SIG-M5 treated with dmso at 0.1 percent for 504 hours (cell line): ENCODE data around the gene PEDS1.
"Not testable (repeated sequence)": the region's sequence is repeated elsewhere in the genome, so short reads cannot be mapped to it uniquely, and the experiment has no call there.

ENCODE experiments used
- DNase-seq: peaks from one replicate; lab custom pipeline; 2025; ENCODE audit not compliant: unreplicated experiment; lab: John Stamatoyannopoulos, UW

The PEDS1 gene

DNA sequence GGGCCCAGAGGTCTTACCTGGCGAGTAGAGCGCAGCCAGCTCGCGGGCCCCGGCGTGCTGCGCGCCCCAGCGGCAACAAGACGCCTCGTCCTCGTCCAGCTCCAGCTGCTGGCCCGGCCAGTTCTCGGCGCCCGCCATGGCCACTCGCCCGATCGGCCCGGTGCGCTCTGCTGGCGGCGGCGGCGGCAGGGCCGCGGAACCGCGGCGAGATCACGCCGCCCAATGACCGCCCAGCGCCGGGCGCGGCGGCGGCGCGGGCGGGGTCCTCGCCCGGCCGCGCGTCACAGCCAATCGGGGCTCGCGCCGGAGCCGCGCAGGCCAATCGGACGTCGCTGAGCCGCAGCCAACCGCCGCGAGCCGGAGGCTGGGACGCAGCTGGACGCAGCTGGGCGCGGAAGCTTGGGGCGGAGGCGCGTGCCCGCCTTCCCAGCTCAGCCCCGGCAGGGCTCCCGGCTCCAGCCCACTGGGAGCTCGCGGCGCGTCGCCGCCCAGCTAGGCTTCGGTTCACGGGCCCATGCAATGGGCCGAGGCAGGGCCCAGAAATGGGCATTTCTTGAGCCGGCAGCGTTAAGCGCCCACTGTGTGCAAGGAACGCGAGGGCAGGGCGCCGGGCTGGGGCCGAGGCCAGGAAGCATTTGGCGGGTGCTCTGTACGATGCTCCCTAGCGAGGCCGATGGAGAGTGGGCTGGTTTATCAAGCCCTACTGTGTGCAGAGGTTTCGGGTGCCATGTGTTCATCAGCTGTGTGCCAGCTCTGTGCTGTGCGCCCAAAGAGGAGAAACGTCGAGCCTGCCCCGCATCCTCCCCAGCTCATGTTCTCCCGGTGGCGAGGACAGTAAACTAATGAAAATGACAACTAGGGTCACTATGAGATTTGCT is at the start of gene PEDS1:
Gene PEDS1, minus strand, starts transcription at position 224 of the 878 bp plus-strand sequence. Its CDS starts 86 bp downstream, at position 138.
- peak; percentile 90 for DNase-seq

DNA sequence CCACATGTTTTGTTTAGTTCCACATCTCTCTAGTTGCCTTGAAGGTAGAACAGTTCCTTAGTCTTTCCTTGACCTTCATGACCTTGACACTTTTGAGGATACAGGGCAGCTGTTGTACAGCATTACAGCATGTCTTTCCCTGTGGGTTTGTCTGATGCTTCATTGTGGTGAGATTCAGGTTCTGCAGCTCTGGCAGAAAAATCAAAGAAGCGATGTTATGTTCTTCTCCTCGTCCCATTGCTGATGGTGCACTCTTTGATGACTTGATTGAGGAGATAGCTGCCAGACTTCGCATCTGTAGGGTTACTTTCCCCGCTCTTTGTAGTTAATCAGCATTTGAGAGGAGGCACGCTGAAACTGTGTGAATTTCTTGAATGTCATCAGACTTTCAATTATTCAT is 49.2 kb upstream of the PEDS1 start:
- no peak for DNase-seq

DNA sequence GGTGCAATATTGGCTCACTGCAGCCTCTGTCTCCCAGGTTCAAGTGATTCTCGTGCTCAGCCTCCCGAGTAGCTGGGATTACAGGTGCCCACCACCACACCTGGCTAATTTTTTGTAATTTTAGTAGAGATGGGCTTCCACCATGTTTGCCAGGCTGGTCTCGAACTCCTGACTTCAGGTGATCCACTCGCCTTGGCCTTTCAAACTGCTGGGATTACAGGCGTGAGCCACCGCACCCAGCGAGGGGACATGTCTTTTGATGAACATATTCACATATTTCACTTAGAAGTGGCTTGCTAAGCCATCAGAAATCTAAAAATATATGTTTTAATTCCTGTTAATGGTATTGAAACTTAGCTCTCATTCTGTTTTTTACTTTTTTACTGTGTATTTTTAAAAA is 48.2 kb upstream of the PEDS1 start:
- DNase-seq, result not testable (repeated sequence)

DNA sequence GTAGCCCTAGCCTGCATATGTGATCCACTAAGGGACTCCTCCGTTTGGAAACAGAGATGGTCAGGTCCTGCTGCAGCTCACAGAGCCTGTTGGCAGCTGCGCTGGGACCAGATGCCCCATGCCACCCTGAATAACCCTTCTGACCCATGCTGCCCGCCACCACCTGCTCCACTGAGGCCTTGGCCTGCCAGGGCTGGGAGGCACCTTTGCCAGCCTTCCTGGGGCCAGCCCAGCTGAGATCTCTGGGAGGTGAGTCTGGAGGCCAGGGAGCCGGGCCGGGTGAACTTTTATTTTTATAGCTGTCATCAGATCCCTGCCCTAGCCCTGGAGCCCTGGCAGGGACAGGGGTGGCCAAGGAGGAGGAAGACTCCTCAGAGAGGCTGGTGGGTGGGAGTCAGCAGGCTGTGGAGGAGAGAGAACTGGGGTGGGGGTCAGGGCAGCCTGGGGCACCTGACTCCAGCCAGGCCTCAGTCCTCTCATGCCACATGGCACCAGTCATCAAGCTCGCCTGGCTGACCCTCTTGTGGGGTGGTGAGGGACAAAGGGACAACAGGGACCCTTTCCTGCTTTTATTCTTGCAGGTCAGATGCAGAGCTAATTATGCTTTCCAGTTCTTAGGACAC is 47.1 kb upstream of the PEDS1 start:
- DNase-seq, result no peak

DNA sequence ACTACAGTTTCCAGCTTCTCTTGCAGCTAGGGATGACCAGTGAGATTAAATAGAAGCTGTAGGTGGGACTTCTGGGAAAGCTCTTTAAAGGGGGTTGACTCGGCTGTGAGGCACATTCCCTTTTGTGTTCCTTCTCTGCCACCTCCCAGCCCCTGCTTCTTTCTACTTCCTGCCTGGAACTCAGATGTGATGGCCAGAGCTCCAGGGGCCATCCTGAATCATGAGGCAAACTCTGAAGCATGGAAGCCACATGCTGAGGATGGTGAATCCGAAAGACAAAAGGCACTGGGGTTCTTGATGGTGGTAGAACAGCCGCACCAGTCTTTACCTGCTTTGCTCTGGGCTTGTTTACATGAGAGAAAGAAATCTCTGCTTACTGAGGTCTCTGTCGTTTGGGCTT is 46.2 kb upstream of the PEDS1 start:
- DNase-seq, result no peak

DNA sequence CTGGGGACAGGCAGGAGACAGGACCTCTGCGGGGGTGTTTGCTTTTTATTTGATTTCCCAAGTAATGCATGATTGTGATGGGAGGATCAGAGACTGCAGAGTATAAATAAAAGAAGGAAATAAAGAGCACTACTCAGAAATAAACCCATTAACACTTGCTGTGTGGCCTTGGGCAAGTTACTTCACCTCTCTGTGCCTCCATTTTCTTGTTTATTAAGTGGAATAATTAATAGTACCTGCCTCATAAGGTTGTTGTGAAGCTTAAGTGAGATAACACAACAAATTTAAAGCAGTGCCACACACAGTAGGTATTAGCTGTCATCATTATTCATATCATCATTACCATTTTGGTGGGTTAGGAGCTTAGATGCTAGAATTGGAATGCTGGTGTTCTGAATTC is 45.2 kb upstream of the PEDS1 start:
- DNase-seq, result no peak

DNA sequence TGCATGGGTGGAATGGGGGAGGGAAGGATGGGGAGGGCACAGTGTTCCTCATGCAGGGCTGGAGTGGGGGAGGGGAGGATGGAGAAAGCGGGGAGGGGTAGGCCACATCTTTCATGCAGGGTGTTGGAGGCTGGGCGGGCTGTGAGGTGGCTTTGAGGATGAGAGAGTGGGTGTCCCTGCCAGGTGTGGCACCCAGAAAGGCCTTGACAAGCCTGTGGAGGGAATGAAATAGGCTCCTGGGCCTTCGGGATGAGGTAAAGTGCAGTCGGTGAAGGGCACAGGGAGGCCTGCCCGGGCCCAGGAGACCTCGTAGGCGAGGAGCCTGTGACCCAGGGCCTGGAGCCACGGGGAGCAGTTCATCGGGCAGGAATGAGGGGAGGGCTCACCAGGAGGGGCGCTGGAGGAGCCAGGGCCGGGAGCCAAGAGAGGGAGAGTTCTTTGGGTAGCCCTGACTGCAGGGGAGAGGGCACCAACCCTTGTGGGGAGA is 44.7 kb upstream of the PEDS1 start:
- no peak for DNase-seq

DNA sequence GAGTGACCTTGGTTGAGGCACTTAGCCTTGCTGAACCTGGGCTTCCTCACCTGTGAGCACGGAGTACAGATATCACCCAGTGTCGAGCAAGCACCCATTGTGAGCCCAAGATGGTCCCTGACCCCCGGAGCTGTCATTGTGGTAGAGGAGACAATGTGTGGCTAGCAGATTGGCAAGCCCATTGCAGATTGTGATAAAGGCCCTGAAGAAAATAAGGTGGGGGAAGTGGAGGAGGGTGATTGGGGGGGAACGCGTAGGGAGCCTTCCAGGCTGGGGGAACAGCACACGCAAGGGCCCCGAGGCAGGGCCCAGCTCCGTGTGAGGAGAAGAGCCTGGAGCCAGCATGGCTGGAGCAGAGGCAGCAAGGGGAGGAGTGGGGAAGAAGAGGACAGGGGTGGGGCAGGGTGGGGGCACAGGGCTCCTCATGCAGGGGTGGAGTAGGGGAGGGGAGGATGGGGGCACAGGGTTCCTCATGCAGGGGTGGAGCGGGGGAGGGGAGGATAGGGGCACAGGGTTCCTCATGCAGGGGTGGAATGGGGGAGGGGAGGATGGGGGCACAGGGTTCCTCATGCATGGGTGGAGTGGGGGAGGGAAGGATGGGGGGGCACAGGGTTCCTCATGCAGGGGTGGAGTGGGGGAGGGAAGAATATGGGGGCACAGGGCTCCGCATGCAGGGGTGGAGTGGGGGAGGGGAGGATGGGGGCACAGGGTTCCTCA is 44.1 kb upstream of the PEDS1 start:
- DNase-seq, result no peak

DNA sequence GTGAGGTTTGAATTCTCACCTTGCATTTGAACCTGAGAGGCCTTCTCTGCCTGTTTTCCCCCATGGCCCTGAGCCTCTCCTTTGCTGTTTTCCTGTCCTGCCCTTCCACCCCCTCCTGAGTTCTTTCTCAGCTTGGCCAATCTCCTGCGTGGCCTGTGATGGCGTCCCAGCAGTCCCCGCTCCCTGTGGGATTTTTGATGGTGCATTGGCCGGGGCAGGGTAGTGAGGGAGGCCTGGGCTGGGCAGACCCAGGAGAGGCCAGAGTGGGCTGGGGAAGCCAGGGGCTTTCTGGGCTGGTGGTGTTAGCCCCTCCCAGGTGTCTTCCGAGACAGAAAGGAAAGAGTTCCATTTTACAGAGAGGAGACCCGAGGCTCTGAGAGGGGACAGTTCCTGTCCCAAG is 43.4 kb upstream of the PEDS1 start:
- no peak for DNase-seq

DNA sequence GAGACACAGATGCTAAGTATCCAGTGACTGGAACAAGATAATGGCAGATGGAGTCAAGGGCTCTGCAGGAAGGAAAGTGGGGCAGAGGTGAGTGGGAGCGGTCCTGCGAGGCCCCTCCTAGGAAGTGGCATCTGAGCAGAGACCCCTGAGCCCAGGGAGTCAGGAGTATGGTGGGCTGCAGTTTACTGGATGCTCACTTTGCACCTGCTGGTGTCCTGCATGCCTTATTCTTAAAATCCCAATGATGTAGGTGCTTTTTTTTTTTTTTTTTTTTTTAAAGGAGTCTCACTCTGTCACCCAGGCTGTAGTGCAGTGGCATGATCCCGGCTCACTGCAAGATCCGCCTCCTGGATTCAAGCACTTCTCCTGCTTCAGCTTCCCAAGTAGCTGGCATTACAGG is 42.7 kb upstream of the PEDS1 start:
- DNase-seq, result no peak

DNA sequence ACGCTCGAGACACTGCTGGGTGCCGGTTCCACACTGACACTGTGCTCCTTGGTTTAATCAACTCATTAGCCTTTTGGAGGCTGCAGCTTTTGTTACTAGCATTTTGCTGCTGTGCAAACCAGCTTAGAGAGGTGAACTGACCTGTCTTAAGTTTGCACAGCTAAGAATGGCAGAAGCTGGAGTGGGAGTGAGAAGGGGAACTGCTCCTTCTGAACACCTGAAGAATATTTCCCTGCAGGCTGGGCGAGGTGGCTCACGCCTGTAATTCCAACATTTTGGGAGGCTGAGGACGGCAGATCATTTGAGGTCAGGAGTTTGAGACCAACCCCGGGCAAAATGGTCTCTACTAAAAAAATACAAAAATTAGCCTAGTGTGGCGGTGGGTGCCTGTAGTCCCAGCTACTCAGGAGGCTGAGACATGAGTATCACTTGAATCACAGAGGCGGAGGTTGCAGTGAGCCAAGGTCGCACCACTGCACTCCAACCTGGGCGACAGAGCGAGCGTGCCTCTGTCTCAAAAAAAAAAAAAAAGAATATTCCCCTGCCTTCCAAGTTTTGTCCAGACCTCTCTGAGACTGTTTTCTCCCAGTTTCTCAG is 42.1 kb upstream of the PEDS1 start:
- no peak for DNase-seq

DNA sequence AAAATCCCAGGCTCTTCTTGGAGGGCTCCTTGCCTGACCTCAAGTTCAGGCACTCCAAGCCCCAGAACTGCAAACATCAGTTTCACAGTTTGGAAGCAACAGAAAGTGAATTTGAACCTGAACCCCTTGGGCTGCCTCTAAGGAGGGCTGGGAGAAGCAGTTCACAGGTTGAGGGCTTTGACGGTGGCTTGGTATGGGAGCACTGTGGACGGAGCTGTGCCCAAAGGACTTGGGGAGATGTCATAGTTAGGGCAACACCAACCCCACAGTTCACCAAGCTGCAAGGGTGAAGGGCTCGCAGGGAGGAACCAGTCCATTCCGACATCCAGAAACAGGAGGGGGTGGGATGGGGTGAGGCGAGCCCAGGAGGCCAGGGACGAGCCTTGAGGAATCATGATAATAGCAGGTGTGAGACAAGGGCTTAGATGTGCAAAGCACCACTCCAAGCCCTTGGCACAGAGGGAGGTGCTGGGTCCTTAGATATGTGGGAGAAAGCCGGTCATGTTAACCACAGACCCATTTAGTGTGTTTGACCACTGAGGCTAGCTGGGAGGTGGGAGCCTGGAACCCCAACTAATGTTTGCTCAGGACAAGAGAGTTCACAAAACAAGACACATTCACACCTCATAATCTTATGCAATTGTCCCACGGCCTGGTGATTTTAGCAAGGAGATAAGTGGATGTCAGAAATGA is 41.5 kb upstream of the PEDS1 start:
- DNase-seq, result no peak

DNA sequence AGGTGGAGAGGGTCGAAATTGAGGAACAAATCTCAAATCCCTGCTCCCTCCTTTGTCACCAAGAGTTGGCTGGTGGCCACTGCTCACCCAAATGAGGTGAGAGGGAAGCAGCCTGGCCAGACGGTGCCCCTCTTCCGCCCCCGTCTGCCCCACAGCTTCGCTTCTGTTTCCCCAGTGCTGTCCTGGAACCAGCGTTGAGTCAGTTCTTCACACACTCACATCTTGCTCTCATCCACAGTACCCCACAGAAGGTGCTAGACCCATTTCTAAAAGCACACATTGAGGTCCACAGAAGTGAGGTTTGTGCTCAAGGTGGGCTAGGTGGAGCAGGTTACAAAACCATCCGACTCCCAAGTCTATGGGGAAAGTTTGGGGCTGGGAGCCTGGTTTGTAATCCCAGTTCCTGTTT is 40.9 kb upstream of the PEDS1 start:
- no peak for DNase-seq

DNA sequence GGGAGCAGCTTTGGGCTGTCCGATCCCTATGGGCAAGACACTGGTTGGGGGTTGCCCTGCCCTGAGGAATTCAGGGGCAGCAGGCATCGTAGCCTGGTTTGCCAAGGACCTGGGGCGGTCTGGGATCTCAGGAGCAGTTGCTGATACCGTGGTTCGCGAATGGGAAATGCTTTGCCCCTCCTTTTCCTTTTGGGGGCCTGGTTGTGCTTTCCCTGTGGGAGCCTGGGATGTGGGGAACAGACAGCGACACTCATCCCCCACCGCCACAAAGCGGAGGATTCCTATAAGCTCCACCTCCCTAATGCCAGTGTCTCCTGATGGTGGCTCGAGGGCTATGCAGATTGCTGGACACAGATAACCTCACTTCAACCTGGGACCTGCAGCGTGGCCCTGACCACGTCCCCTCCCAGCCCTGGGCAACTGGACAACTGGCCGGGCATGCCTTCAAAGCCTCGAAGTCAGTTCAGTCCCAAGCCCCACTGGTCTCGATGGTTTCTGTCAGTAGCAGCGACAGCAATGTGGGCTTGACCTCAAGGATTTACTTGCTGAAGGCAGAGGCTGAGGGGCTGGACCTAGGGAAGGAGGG is 40.4 kb upstream of the PEDS1 start:
- no peak for DNase-seq

DNA sequence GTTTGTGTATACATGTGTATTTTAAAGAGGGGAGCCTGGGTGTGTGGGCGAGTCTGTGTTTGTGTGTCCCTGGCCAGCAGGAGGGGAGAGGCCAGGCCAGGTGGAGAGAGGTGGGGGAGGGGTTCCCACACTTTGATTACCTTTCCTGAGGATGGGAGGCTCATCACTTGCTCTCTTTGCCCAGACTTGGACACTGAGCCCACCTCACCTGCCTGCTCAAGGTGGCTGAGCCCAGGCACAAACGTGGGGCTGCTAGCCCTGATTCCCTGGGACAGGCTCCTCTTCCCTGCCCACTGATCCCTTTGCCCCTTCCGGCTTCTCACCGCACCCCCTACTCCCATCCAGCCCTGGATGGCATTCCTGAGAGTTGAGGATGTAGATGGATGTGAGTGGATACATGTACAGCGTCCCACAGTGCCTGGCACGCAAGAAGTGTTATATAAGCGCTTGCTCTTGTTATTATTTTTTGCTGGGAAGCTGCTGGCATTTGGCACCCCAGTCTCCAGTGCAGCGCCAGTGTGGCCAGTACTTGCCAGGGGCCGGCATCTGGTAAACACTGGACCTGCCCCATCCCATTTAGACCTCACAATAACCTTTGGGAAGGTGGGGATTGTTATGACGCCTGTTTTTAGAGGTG is 39.8 kb upstream of the PEDS1 start:
- no peak for DNase-seq

DNA sequence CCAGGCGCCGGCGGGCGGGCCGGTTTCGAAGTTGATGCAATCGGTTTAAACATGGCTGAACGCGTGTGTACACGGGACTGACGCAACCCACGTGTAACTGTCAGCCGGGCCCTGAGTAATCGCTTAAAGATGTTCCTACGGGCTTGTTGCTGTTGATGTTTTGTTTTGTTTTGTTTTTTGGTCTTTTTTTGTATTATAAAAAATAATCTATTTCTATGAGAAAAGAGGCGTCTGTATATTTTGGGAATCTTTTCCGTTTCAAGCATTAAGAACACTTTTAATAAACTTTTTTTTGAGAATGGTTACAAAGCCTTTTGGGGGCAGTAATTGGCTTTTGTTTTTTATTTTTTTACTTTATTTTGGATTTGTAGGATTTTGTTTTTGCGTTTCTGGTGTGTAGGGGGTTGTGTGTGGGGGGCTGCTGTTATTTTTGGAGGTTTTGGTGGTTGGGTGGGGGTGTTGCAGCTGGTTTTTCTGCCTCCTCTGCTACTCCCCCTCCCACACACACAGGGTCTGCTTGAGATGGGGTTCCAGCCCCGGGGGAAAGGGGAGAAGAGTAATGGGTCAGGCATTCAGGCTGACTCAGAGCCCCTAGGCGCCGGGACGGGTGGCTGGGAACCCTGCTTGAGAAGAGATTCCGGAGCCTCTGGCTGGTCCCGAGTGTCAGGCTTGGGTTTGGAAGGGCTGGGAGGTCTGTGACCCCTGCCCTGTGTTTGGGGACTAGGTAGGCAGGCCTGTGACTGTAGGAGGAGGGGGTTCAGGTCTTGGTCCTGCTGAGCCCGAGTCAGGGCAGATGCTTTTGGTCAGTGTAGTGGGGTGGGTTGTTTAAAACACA is 39.1 kb upstream of the PEDS1 start:
- peak; percentile 98 for DNase-seq

DNA sequence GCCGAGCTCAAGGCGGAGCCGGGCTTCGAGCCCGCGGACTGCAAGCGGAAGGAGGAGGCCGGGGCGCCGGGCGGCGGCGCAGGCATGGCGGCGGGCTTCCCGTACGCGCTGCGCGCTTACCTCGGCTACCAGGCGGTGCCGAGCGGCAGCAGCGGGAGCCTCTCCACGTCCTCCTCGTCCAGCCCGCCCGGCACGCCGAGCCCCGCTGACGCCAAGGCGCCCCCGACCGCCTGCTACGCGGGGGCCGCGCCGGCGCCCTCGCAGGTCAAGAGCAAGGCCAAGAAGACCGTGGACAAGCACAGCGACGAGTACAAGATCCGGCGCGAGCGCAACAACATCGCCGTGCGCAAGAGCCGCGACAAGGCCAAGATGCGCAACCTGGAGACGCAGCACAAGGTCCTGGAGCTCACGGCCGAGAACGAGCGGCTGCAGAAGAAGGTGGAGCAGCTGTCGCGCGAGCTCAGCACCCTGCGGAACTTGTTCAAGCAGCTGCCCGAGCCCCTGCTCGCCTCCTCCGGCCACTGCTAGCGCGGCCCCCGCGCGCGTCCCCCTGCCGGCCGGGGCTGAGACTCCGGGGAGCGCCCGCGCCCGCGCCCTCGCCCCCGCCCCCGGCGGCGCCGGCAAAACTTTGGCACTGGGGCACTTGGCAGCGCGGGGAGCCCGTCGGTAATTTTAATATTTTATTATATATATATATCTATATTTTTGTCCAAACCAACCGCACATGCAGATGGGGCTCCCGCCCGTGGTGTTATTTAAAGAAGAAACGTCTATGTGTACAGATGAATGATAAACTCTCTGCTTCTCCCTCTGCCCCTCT is 38.2 kb upstream of the PEDS1 start:
- peak; percentile 73 for DNase-seq

DNA sequence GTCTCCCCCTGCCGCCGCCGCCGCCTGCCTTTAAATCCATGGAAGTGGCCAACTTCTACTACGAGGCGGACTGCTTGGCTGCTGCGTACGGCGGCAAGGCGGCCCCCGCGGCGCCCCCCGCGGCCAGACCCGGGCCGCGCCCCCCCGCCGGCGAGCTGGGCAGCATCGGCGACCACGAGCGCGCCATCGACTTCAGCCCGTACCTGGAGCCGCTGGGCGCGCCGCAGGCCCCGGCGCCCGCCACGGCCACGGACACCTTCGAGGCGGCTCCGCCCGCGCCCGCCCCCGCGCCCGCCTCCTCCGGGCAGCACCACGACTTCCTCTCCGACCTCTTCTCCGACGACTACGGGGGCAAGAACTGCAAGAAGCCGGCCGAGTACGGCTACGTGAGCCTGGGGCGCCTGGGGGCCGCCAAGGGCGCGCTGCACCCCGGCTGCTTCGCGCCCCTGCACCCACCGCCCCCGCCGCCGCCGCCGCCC is 37.6 kb upstream of the PEDS1 start:
- DNase-seq, result peak; percentile 66
